ENCODE results near the gene ASTE1. TPM values are rescaled to one million over a fixed set of nuclear protein-coding genes. Genes with fewer than 3 reads are reported as not detected.

ASTE1 gene
- total RNA-seq, 1 experiment from 2014 or later, result 11.4 TPM

DNA sequence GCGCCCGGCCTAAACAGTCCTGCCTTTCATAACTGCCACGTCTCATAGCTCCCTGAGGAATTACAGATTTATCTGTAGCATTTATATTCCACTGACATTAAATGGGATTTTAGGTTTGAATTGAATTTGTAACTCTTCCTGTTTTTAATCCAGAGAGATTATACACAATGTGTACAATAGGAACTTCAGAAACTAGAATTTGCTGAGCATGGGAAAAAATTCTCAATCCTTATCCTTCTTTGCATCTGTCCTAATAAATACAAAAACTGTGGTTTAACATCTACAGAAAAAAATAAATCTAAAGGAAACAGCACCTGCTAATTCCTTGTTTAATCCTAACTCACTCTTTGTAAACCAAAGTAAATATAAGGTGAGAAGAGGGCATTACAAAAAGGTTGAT is 2.2 kb upstream of the ASTE1 start:
- DNase-seq, result no peak
- H3K4me3 ChIP-seq (ENCODE audit: low read length), result no peak overlapping the region
- H3K4me2 ChIP-seq (ENCODE audit: low read depth, low read length, poor library complexity, severe bottlenecking), result no peak overlapping the region
- H2AFZ ChIP-seq (ENCODE audit: low read length), result no peak overlapping the region
- no peaks in the 10 kb centered on the region for H3K9me3 ChIP-seq (ENCODE audit: low read length)
- H3K79me2 ChIP-seq (ENCODE audit: low read length), result peaks cover 24% of the 10 kb centered on the region
- peaks cover 27% of the 10 kb centered on the region for H3K4me1 ChIP-seq (ENCODE audit: low read length)
- H3K9ac ChIP-seq (ENCODE audit: low read length), result no peak overlapping the region
- H4K20me1 ChIP-seq (ENCODE audit: insufficient read depth, low read depth, low read length), result no peaks in the 10 kb centered on the region
- H3K36me3 ChIP-seq (ENCODE audit: insufficient read depth, low read length), result peaks cover 7% of the 10 kb centered on the region
- no peaks in the 10 kb centered on the region for H3K27me3 ChIP-seq (ENCODE audit: low read length)
- no peak overlapping the region for H3K27ac ChIP-seq (ENCODE audit: low read length)
- H3K9me2 ChIP-seq (replicated peaks; ENCODE audit: insufficient read depth, low read length), result no peaks in the 10 kb centered on the region

DNA sequence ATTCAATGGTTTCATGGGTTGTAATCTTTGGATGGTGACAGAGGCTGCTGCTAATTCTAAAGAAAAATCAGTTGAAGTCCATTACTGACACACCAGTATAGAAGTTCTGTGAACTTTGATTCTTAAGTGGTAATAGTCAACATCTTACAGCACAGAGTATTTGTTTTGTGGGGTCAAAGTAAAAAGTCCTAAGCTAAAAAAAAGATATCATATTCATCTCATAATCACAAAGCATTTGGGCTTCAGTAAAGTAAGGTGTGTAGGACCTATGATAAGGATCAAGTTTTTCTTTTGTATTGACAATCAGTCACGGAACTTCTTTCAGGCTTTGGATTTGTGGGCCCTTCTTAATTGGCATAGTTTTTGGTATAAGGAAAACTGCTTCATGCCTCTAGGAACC is 1.1 kb downstream of the ASTE1 start:
- peak overlapping the region; percentile 76 for H3K27ac ChIP-seq (ENCODE audit: low read length)
- H3K27me3 ChIP-seq (ENCODE audit: low read length), result no peaks in the 10 kb centered on the region
- H3K4me2 ChIP-seq (ENCODE audit: low read depth, low read length, poor library complexity, severe bottlenecking), result peak overlapping the region; percentile 92
- H3K9me3 ChIP-seq (ENCODE audit: low read length), result no peaks in the 10 kb centered on the region
- H3K9ac ChIP-seq (ENCODE audit: low read length), result peak overlapping the region; percentile 86
- peaks cover 49% of the 10 kb centered on the region for H3K79me2 ChIP-seq (ENCODE audit: low read length)
- H3K36me3 ChIP-seq (ENCODE audit: insufficient read depth, low read length), result peaks cover 14% of the 10 kb centered on the region
- peaks cover 39% of the 10 kb centered on the region for H3K4me1 ChIP-seq (ENCODE audit: low read length)
- H3K4me3 ChIP-seq (ENCODE audit: low read length), result peak overlapping the region; percentile 83
- no peak overlapping the region for H2AFZ ChIP-seq (ENCODE audit: low read length)
- H3K9me2 ChIP-seq (replicated peaks; ENCODE audit: insufficient read depth, low read length), result no peaks in the 10 kb centered on the region
- H4K20me1 ChIP-seq (ENCODE audit: insufficient read depth, low read depth, low read length), result no peaks in the 10 kb centered on the region
- DNase-seq, result no peak

DNA sequence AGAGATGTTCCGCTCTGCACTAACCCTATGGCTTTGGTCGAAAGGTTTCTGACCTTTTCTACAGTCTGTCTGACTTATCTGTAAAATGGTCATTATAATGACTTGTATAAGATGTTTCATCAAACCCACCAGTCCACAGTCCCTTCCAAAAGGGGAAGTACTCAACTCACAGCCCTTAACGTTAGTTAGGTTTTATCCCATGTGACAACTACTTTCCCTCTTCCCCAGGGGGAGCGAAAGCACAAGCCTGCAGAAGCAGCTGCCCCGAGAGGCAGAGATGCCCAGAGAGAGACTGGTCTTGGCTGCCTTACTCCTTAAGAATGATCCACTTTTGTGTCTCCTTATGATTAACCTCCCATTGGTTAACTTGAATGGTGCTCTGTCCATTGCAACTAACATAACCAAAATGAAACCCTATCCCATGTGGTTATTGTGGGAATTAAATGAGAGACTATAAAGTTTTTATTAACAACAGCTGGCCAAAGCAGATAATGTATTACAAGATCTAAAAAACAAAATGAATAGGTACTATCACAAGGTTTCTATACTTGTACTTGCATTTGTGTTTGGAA is 6.4 kb downstream of the ASTE1 start:
- no peak overlapping the region for H3K9ac ChIP-seq (ENCODE audit: low read length)
- H3K4me2 ChIP-seq (ENCODE audit: low read depth, low read length, poor library complexity, severe bottlenecking), result peak overlapping the region; percentile 28
- DNase-seq, result peak; percentile 69
- no peak overlapping the region for H2AFZ ChIP-seq (ENCODE audit: low read length)
- peaks cover 31% of the 10 kb centered on the region for H3K36me3 ChIP-seq (ENCODE audit: insufficient read depth, low read length)
- no peaks in the 10 kb centered on the region for H4K20me1 ChIP-seq (ENCODE audit: insufficient read depth, low read depth, low read length)
- peaks cover 50% of the 10 kb centered on the region for H3K4me1 ChIP-seq (ENCODE audit: low read length)
- H3K79me2 ChIP-seq (ENCODE audit: low read length), result peaks cover 68% of the 10 kb centered on the region
- no peaks in the 10 kb centered on the region for H3K27me3 ChIP-seq (ENCODE audit: low read length)
- no peaks in the 10 kb centered on the region for H3K9me3 ChIP-seq (ENCODE audit: low read length)
- H3K4me3 ChIP-seq (ENCODE audit: low read length), result no peak overlapping the region
- H3K27ac ChIP-seq (ENCODE audit: low read length), result peak overlapping the region; percentile 54
- H3K9me2 ChIP-seq (replicated peaks; ENCODE audit: insufficient read depth, low read length), result no peaks in the 10 kb centered on the region

DNA sequence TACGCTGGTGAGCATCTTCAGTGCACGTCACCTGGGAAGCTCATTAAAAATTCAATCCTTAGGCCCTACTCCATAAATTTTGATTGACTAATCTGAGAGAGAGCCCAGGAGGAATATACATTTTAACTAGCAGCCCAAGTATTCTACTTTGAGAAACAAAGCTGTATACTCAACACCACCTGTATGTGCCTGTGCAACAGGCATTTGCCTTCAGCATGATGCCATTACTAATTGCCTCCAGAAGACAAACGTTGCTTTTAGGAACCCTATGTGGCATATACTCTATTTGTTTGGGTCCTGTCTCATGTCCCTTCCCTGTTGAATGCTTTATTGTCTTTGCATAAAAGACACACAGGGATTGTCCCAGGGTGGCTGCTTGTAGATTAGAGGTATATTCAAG is 7.7 kb downstream of the ASTE1 start:
- Histone ChIP-seq H3K79me2 (ENCODE audit: low read length) (peaks cover 57% of the 10 kb centered on the region), H3K4me3 (ENCODE audit: low read length) (no peak overlapping the region), H3K27me3 (ENCODE audit: low read length) (no peaks in the 10 kb centered on the region), H3K4me2 (ENCODE audit: low read depth, low read length, poor library complexity, severe bottlenecking) (peak overlapping the region; percentile 28), H3K9me3 (ENCODE audit: low read length) (no peaks in the 10 kb centered on the region), H3K27ac (ENCODE audit: low read length) (peak overlapping the region; percentile 54), H2AFZ (ENCODE audit: low read length) (no peak overlapping the region), H3K9me2 (replicated peaks; ENCODE audit: insufficient read depth, low read length) (no peaks in the 10 kb centered on the region), H4K20me1 (ENCODE audit: insufficient read depth, low read depth, low read length) (no peaks in the 10 kb centered on the region), H3K9ac (ENCODE audit: low read length) (no peak overlapping the region), H3K36me3 (ENCODE audit: insufficient read depth, low read length) (peaks cover 38% of the 10 kb centered on the region), H3K4me1 (ENCODE audit: low read length) (peaks cover 43% of the 10 kb centered on the region)
- no peak for DNase-seq

DNA sequence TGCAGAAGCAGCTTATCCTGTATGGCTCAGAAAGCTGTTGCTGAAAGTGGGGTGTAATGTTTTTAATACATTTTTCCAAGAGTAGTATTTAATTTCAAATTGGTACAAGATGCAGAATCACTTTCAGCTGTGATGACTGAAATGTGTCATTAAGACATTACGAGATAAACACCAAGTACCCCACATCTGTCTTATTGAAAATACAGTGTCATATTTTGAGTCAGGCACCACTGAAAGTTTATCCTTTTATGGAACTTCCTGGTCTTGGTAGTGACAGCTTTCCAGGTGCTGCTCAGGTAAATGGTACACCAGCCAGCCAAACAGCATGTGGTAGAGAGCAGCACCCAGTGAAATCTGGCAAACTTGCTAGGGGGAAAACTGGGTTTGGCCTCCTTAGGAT is 16.9 kb downstream of the ASTE1 start:
- Histone ChIP-seq H3K9me2 (replicated peaks; ENCODE audit: insufficient read depth, low read length) (no peaks in the 10 kb centered on the region), H3K27ac (ENCODE audit: low read length) (no peak overlapping the region), H3K4me3 (ENCODE audit: low read length) (no peak overlapping the region), H3K9me3 (ENCODE audit: low read length) (no peaks in the 10 kb centered on the region), H3K79me2 (ENCODE audit: low read length) (peaks cover 22% of the 10 kb centered on the region; the same call in 1 of the 2 replicates), H3K27me3 (ENCODE audit: low read length) (no peaks in the 10 kb centered on the region), H3K36me3 (ENCODE audit: insufficient read depth, low read length) (peaks cover 61% of the 10 kb centered on the region), H3K4me1 (ENCODE audit: low read length) (no peaks in the 10 kb centered on the region), H2AFZ (ENCODE audit: low read length) (no peak overlapping the region), H3K9ac (ENCODE audit: low read length) (no peak overlapping the region), H3K4me2 (ENCODE audit: low read depth, low read length, poor library complexity, severe bottlenecking) (no peak overlapping the region), H4K20me1 (ENCODE audit: insufficient read depth, low read depth, low read length) (no peaks in the 10 kb centered on the region)
- no peak for DNase-seq

DNA sequence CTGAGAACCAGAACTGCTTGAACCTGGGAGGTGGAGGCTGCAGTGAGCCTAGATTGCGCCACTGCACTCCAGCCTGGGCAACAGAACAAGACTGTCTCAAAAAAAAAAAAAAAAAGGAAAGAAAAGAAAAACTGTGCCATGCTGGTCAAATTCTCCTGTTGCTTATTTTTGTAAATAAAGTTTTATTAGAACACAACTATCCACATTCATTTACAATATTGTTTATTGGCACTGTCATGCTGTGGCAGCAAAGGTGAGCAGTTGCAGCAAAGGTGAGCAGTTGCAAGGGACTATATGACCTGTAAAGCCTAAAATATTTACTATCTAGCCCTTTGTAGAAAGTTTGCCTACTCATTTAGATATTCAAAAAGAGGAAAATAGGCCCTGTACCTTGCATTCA is 18.3 kb downstream of the ASTE1 start:
- Histone ChIP-seq H3K4me3 (ENCODE audit: low read length) (no peak overlapping the region), H3K79me2 (ENCODE audit: low read length) (peaks cover 35% of the 10 kb centered on the region), H4K20me1 (ENCODE audit: insufficient read depth, low read depth, low read length) (no peaks in the 10 kb centered on the region), H2AFZ (ENCODE audit: low read length) (no peak overlapping the region), H3K9ac (ENCODE audit: low read length) (no peak overlapping the region), H3K4me1 (ENCODE audit: low read length) (no peaks in the 10 kb centered on the region), H3K27ac (ENCODE audit: low read length) (no peak overlapping the region), H3K9me3 (ENCODE audit: low read length) (no peaks in the 10 kb centered on the region), H3K4me2 (ENCODE audit: low read depth, low read length, poor library complexity, severe bottlenecking) (no peak overlapping the region), H3K36me3 (ENCODE audit: insufficient read depth, low read length) (peaks cover 62% of the 10 kb centered on the region), H3K27me3 (ENCODE audit: low read length) (no peaks in the 10 kb centered on the region), H3K9me2 (replicated peaks; ENCODE audit: insufficient read depth, low read length) (no peaks in the 10 kb centered on the region)
- no peak for DNase-seq

DNA sequence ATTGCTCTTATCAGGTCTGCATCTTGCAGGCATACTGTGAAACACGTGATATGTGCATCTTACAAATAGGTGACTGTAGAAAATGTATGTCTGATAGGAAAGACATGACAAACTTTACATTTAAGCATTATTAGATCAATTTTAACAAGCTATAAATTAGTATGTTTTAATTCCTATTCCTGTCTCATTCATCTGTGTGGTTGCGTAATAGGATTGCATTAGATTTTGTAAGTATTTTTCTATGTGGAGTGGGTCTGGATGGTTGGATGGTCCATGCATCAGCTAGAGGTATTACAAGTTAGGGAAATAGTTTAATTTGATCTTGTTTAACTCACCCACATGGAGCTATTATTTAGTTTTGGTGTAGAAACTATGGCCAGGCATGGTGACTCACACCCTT is 18.8 kb downstream of the ASTE1 start:
- Histone ChIP-seq H4K20me1 (ENCODE audit: insufficient read depth, low read depth, low read length) (no peaks in the 10 kb centered on the region), H2AFZ (ENCODE audit: low read length) (no peak overlapping the region), H3K27ac (ENCODE audit: low read length) (no peak overlapping the region), H3K4me2 (ENCODE audit: low read depth, low read length, poor library complexity, severe bottlenecking) (no peak overlapping the region), H3K4me1 (ENCODE audit: low read length) (no peaks in the 10 kb centered on the region), H3K4me3 (ENCODE audit: low read length) (no peak overlapping the region), H3K9me2 (replicated peaks; ENCODE audit: insufficient read depth, low read length) (no peaks in the 10 kb centered on the region), H3K79me2 (ENCODE audit: low read length) (peaks cover 39% of the 10 kb centered on the region), H3K9ac (ENCODE audit: low read length) (no peak overlapping the region), H3K27me3 (ENCODE audit: low read length) (no peaks in the 10 kb centered on the region), H3K9me3 (ENCODE audit: low read length) (no peaks in the 10 kb centered on the region), H3K36me3 (ENCODE audit: insufficient read depth, low read length) (peaks cover 64% of the 10 kb centered on the region)
- no peak for DNase-seq

DNA sequence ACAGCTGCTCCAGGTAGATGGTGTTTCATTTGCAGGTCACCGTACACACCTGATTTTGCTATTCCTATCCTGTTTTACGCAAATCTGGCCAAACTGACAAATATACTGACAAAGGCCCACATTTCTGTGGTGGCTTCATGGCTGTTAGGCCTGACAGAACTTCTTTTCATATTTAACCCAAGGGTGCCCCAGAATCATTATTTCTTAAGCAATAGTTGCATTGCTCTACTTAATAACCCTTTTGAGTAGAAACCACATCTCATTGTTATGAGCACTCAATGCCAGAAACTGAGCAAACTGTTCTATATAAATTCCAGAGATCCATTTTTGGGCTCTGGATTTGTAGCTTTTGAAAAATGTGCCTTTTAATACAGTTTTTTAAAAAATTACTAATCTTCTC is 19.4 kb downstream of the ASTE1 start:
- Histone ChIP-seq H3K36me3 (ENCODE audit: insufficient read depth, low read length) (peaks cover 69% of the 10 kb centered on the region), H3K9ac (ENCODE audit: low read length) (no peak overlapping the region), H3K9me2 (replicated peaks; ENCODE audit: insufficient read depth, low read length) (no peaks in the 10 kb centered on the region), H3K4me1 (ENCODE audit: low read length) (no peaks in the 10 kb centered on the region), H3K27ac (ENCODE audit: low read length) (no peak overlapping the region), H3K4me2 (ENCODE audit: low read depth, low read length, poor library complexity, severe bottlenecking) (no peak overlapping the region), H3K79me2 (ENCODE audit: low read length) (peaks cover 41% of the 10 kb centered on the region), H2AFZ (ENCODE audit: low read length) (no peak overlapping the region), H3K27me3 (ENCODE audit: low read length) (no peaks in the 10 kb centered on the region), H3K4me3 (ENCODE audit: low read length) (no peak overlapping the region), H3K9me3 (ENCODE audit: low read length) (no peaks in the 10 kb centered on the region), H4K20me1 (ENCODE audit: insufficient read depth, low read depth, low read length) (no peaks in the 10 kb centered on the region)
- DNase-seq, result no peak

DNA sequence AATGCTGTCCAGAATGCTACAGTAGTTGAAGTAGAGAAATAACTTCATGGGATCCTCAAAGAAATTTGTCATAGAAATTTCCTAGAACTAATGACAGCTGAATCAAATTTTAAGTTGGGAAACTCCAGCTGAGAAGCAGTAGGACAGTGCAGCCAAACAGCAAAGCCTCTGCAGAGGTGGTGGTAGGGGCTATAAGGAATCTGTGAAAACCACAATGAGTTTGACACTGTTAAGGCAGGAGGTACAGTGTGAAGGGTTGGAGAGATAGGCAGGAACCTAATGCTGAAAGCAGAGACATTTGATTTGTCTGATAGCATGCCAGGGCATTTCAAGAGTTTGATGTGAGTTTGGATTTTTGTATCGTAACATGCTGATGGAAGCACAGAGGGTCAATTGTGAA is 22.0 kb downstream of the ASTE1 start:
- Histone ChIP-seq H3K27me3 (ENCODE audit: low read length) (no peaks in the 10 kb centered on the region), H3K79me2 (ENCODE audit: low read length) (peaks cover 46% of the 10 kb centered on the region), H4K20me1 (ENCODE audit: insufficient read depth, low read depth, low read length) (no peaks in the 10 kb centered on the region), H3K27ac (ENCODE audit: low read length) (no peak overlapping the region), H3K36me3 (ENCODE audit: insufficient read depth, low read length) (peaks cover 65% of the 10 kb centered on the region), H3K4me3 (ENCODE audit: low read length) (no peak overlapping the region), H3K9ac (ENCODE audit: low read length) (no peak overlapping the region), H3K9me2 (replicated peaks; ENCODE audit: insufficient read depth, low read length) (no peaks in the 10 kb centered on the region), H3K4me2 (ENCODE audit: low read depth, low read length, poor library complexity, severe bottlenecking) (no peak overlapping the region), H2AFZ (ENCODE audit: low read length) (no peak overlapping the region), H3K4me1 (ENCODE audit: low read length) (no peaks in the 10 kb centered on the region), H3K9me3 (ENCODE audit: low read length) (no peaks in the 10 kb centered on the region)
- no peak for DNase-seq
